HuH-7.5 (cell line): ENCODE data around the gene TRA2B.
A peak's percentile ranks its signal among the peaks of the same experiment; 100 is the strongest.

Experiments used
- DNase-seq: peaks from one replicate; pipeline ENCODE4 v3.0.0; 2011; ENCODE audit warnings: low spot score

TRA2B gene

GRCh38 chr3:185937689-185938374, at the start of gene TRA2B:
TRA2B (minus strand) TSS chr3:185938014; CDS start chr3:185937860, 154 bp downstream.
- DNase-seq, result peak; percentile 82

- no peak for DNase-seq
Observed at GRCh38 chr3:185986198-185986777, 48.5 kb upstream of the TRA2B start.

GRCh38 chr3:185984203-185984602, 46.4 kb upstream of the TRA2B start:
- no peak for DNase-seq

- peak; percentile 50 for DNase-seq
Observed at GRCh38 chr3:185983495-185984141, 45.8 kb upstream of the TRA2B start.

GRCh38 chr3:185982632-185983031, 44.8 kb upstream of the TRA2B start:
- no peak for DNase-seq

GRCh38 chr3:185981621-185982020, 43.8 kb upstream of the TRA2B start:
- DNase-seq, result no peak

- no peak for DNase-seq
Observed at GRCh38 chr3:185979721-185980121, 41.9 kb upstream of the TRA2B start.

- DNase-seq, result no peak
Observed at GRCh38 chr3:185978516-185978915, 40.7 kb upstream of the TRA2B start.

- DNase-seq, result no peak
Observed at GRCh38 chr3:185977679-185978040, 39.8 kb upstream of the TRA2B start.

GRCh38 chr3:185976977-185977678, 39.3 kb upstream of the TRA2B start:
- peak; percentile 38 for DNase-seq

- no peak for DNase-seq
Observed at GRCh38 chr3:185976100-185976499, 38.3 kb upstream of the TRA2B start.

- no peak for DNase-seq
Observed at GRCh38 chr3:185971579-185971978, 33.8 kb upstream of the TRA2B start.

- DNase-seq, result no peak
Observed at GRCh38 chr3:185968168-185968567, 30.4 kb upstream of the TRA2B start.

GRCh38 chr3:185966655-185967054, 28.8 kb upstream of the TRA2B start:
- DNase-seq, result no peak

GRCh38 chr3:185965496-185965895, 27.7 kb upstream of the TRA2B start:
- no peak for DNase-seq

- no peak for DNase-seq
Observed at GRCh38 chr3:185961675-185962232, 23.9 kb upstream of the TRA2B start.

- DNase-seq, result no peak
Observed at GRCh38 chr3:185960522-185961288, 22.9 kb upstream of the TRA2B start.

- no peak for DNase-seq
Observed at GRCh38 chr3:185959609-185960521, 22.1 kb upstream of the TRA2B start.

GRCh38 chr3:185958626-185959025, 20.8 kb upstream of the TRA2B start:
- DNase-seq, result no peak

- DNase-seq, result no peak
Observed at GRCh38 chr3:185956244-185956643, 18.4 kb upstream of the TRA2B start.

GRCh38 chr3:185954366-185954723, 16.5 kb upstream of the TRA2B start:
- no peak for DNase-seq
